OCI-LY7 (cell line): ENCODE results near the gene HPSE2. TPM values are rescaled to one million over a fixed set of nuclear protein-coding genes. Genes with fewer than 3 reads are reported as not detected.

Experiments
- BruUV-seq: library from RNA; stranded (reverse); fragments of 400-500 nt; replicated peaks from 2 replicates; lab custom pipeline; 2021; lab: Mats Ljungman, UMichigan
- CTCF ChIA-PET: fragments of 300-600 bp; sonication (Branson Sonifier 250); formaldehyde crosslinking; loops from one replicate; lab custom pipeline; 2022; ENCODE audit warnings: antibody characterized with exemption; ENCODE audit not compliant: unreplicated experiment; lab: Charles Lee
- POLR2A ChIA-PET: fragments of 300-600 bp; sonication (Branson Sonifier 250); formaldehyde crosslinking; loops from one replicate; lab custom pipeline; 2022; ENCODE audit warnings: antibody characterized with exemption; lab: Charles Lee
- DNase-seq: peaks from one replicate; pipeline ENCODE4 v3.0.0-alpha.2; 2015; ENCODE audit warnings: low spot score
- H2AFZ ChIP-seq: fragments of 200-600 bp; sonication (generic), shearing (Covaris generic); 2 replicates; pipeline ENCODE4 v1.6.1; 2014; ENCODE audit warnings: mild to moderate bottlenecking, antibody characterized with exemption, low read length, moderate library complexity
- H3K27ac ChIP-seq: fragments of 200-600 bp; sonication (generic); 2 replicates; pipeline ENCODE4 v1.5.1; 2014; ENCODE audit warnings: mixed run types, low read depth, mild to moderate bottlenecking, moderate library complexity, low read length, inconsistent platforms; ENCODE audit not compliant: poor library complexity, severe bottlenecking
- H3K36me3 ChIP-seq: fragments of 200-600 bp; sonication (generic); 2 replicates; pipeline ENCODE4 v1.6.1; 2014; ENCODE audit warnings: mild to moderate bottlenecking, antibody characterized with exemption, low read length, moderate library complexity, mixed read lengths; ENCODE audit not compliant: insufficient read depth
- H3K4me1 ChIP-seq: fragments of 200-600 bp; sonication (generic); 2 replicates; pipeline ENCODE4 v1.5.1; 2014; ENCODE audit warnings: mild to moderate bottlenecking, low read length; ENCODE audit not compliant: insufficient read depth, poor library complexity, severe bottlenecking
- H3K4me2 ChIP-seq: fragments of 200-600 bp; sonication (generic); 2 replicates; pipeline ENCODE4 v1.6.1; 2014; ENCODE audit warnings: mild to moderate bottlenecking, low read length
- H3K4me3 ChIP-seq: fragments of 200-600 bp; sonication (generic); 2 replicates; pipeline ENCODE4 v1.5.1; 2014; ENCODE audit warnings: mild to moderate bottlenecking, low read depth, low read length; ENCODE audit not compliant: poor library complexity, severe bottlenecking
- H3K79me2 ChIP-seq: fragments of 200-600 bp; sonication (generic); 2 replicates; pipeline ENCODE4 v1.6.1; 2016; ENCODE audit warnings: low read depth, mild to moderate bottlenecking, low read length, moderate library complexity, mixed read lengths; ENCODE audit not compliant: insufficient read depth
- H3K9me2 ChIP-seq: fragments of 200-600 bp; sonication (generic); 2 replicates; pipeline ENCODE4 v1.6.1; 2016; ENCODE audit warnings: mild to moderate bottlenecking, low read length, mixed read lengths; ENCODE audit not compliant: insufficient read depth
- H3K9me3 ChIP-seq: fragments of 200-600 bp; sonication (generic); 2 replicates; pipeline ENCODE4 v1.6.1; 2014; ENCODE audit warnings: mild to moderate bottlenecking, mixed run types, low read length, mixed read lengths
- H4K20me1 ChIP-seq: fragments of 200-600 bp; sonication (generic); 2 replicates; pipeline ENCODE4 v1.6.1; 2014; ENCODE audit warnings: mild to moderate bottlenecking, antibody characterized with exemption, low read length, moderate library complexity, mixed read lengths; ENCODE audit not compliant: insufficient read depth
- CTCF ChIP-seq: fragments of 200-600 bp; sonication (generic); conservative IDR thresholded peaks from 2 replicates; pipeline ENCODE4 v1.5.1; 2014; ENCODE audit warnings: mild to moderate bottlenecking, antibody characterized with exemption, low read length, moderate library complexity, mixed read lengths
- EZH2phosphoT487 ChIP-seq: fragments of 200-600 bp; sonication (generic); IDR thresholded peaks from 2 replicates; pipeline ENCODE4 v1.6.1; 2018; ENCODE audit warnings: low read depth, borderline replicate concordance, mild to moderate bottlenecking, mixed run types, antibody characterized with exemption, low read length, moderate library complexity, mixed read lengths
- intact Hi-C: fragments of 100-400 bp; cut with micrococcal nuclease; formaldehyde crosslinking; loops from one replicate; pipeline ENCODE4 v1.10.0; 2022; ENCODE audit not compliant: unreplicated experiment
- total RNA-seq, 2 experiments: library from RNA; depleted of rRNA in 1 of 2; stranded (reverse); fragments of >200 nt in 1 of 2; shearing (Covaris generic) in 1 of 2; gene quantifications; 2 replicates each; pipeline ENCODE4 v1.2.3, GENCODE V29; 2014 to 2022

HPSE2 gene
- total RNA-seq, 2 experiments from 2014 or later: not detected

- POLR2A ChIA-PET: interaction anchor here (0.9 kb wide), 1 partner anchor 10 kb away, joined by 4 read pairs; no protein-coding TSS in a partner anchor
- H3K79me2 ChIP-seq: no peaks in the 10 kb centered on the region
- CTCF ChIA-PET: no interaction called here
- no peak overlapping the region for H3K4me2 ChIP-seq
- H2AFZ ChIP-seq: no peak overlapping the region
- H3K9me3 ChIP-seq: no peaks in the 10 kb centered on the region
- H3K36me3 ChIP-seq: no peaks in the 10 kb centered on the region
- no peak overlapping the region for H3K4me3 ChIP-seq
- TF ChIP-seq EZH2phosphoT487 (no peak), CTCF (peak; percentile 58)
- no peak for DNase-seq
- H3K27ac ChIP-seq: no peak overlapping the region
- BruUV-seq: no TSS peak
- H4K20me1 ChIP-seq: no peaks in the 10 kb centered on the region
- H3K4me1 ChIP-seq: no peaks in the 10 kb centered on the region
- intact Hi-C loops: no loop called here
- H3K9me2 ChIP-seq: no peaks in the 10 kb centered on the region
These were observed 490.0 kb downstream of the HPSE2 start for GRCh38 chr10:98745645-98746044.

GRCh38 chr10:98720551-98720950 is 515.1 kb downstream of the HPSE2 start:
- POLR2A ChIA-PET: interaction anchor here (0.6 kb wide), 1 partner anchor 12 kb away, joined by 4 read pairs; no protein-coding TSS in a partner anchor
- CTCF ChIA-PET: no interaction called here
- Histone ChIP-seq H3K9me3 (no peaks in the 10 kb centered on the region), H3K79me2 (no peaks in the 10 kb centered on the region), H3K4me3 (no peak overlapping the region), H2AFZ (no peak overlapping the region), H3K9me2 (no peaks in the 10 kb centered on the region), H3K27ac (no peak overlapping the region), H3K4me1 (no peaks in the 10 kb centered on the region), H3K36me3 (no peaks in the 10 kb centered on the region), H4K20me1 (no peaks in the 10 kb centered on the region), H3K4me2 (no peak overlapping the region)
- no peak for TF ChIP-seq EZH2phosphoT487
- no peak for TF ChIP-seq CTCF
- DNase-seq: no peak
- intact Hi-C loops: no loop called here
- no TSS peak for BruUV-seq

GRCh38 chr10:98713586-98713985 is 522.1 kb downstream of the HPSE2 start:
- no peak overlapping the region for H3K27ac ChIP-seq
- H3K9me3 ChIP-seq: no peaks in the 10 kb centered on the region
- CTCF ChIA-PET: no interaction called here
- intact Hi-C loops: no loop called here
- DNase-seq: no peak
- BruUV-seq: no TSS peak
- no peak overlapping the region for H3K4me2 ChIP-seq
- H3K4me1 ChIP-seq: no peaks in the 10 kb centered on the region
- no peaks in the 10 kb centered on the region for H3K79me2 ChIP-seq
- TF ChIP-seq CTCF (no peak), EZH2phosphoT487 (no peak)
- H3K36me3 ChIP-seq: no peaks in the 10 kb centered on the region
- no peak overlapping the region for H2AFZ ChIP-seq
- H4K20me1 ChIP-seq: no peaks in the 10 kb centered on the region
- POLR2A ChIA-PET: no interaction called here
- H3K4me3 ChIP-seq: no peak overlapping the region
- H3K9me2 ChIP-seq: no peaks in the 10 kb centered on the region
